ENCODE measurements around the gene SETD2.
"Not testable (repeated sequence)": the region's sequence is repeated elsewhere in the genome, so short reads cannot be mapped to it uniquely, and the experiment has no call there.

Gene SETD2

GRCh38 chr3:47092090-47092489 is 71.8 kb downstream of the SETD2 start:
- no peak for DNase-seq

DNA sequence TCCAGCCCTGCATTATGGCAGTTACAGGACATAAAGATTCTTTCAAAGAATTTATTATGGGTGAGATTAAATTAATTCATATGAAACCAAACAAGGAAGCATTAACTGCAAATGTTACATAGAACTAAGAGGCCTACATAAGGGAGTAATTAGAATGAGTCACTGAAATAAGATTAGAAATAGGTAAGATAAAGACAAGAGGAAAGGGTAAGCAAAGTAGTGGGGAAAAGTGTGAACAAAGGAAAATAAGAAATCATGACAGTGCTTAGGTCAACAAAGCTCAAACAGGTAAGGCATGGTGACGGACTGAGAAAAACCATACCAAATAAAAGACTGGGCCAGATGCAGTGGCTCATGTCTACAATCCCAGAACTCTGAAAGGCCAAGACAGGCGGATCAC is 74.3 kb downstream of the SETD2 start:
- DNase-seq = no peak

- DNase-seq = no peak
Observed at GRCh38 chr3:47086071-47086470, 77.8 kb downstream of the SETD2 start.

DNA sequence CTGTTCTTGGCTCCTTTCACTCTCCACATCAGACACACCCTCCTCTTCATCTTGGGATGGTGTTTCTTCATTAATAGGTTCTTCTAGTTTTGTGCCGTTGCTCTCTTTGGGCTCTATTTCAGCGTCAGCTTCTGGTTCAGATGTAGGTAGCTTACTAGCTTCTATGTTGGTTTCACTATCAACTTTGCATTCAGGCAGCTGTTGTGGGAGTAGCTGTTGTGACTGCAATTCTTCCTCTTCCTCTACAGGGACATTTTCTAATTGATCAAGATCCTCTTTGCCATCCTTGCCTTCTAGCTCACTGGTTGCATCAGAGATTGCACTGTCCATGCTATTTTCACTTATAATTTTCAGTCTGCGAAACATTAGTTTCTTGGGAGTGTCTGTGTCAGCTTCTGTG is 80.1 kb downstream of the SETD2 start:
- DNase-seq = no peak

DNA sequence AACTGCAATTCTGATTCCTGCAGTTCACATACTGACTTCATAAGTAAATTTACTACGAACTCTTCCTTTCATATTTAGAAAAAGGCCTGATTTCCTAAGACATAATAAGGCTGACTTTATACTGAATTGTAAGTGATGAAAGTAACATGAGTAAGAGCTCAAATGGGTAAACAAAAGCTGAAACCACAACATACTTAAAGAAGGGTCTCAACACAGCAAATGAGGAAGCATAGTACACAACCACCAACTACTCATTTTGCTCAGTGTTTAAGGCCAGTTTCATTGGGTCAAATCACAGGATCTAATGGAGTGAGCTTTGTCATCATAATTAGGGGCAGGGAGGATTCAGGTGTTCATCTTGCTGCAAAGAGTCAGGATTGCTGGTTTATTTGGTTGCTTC is 81.4 kb downstream of the SETD2 start:
- no peak for DNase-seq

- DNase-seq = no peak
Observed at GRCh38 chr3:47079432-47079831, 84.5 kb downstream of the SETD2 start.

DNA sequence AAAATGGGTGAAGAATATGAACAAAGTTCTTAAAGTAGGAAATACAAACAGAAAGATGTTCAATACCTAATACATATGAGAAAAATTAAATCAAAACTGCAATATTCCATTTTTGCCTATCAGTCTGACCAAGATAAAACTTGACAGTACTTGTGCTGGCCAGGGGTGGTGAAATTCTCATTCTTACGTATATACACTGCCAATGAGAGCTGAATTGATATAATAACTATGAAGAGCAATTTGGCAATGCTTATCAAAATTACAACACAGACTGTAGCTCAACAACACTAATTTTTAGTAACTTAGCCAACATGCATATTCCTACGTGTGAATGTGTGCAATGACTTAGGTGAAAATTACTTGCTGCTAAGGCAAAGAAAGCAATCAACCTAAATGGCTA is 90.2 kb downstream of the SETD2 start:
- DNase-seq = no peak

DNA sequence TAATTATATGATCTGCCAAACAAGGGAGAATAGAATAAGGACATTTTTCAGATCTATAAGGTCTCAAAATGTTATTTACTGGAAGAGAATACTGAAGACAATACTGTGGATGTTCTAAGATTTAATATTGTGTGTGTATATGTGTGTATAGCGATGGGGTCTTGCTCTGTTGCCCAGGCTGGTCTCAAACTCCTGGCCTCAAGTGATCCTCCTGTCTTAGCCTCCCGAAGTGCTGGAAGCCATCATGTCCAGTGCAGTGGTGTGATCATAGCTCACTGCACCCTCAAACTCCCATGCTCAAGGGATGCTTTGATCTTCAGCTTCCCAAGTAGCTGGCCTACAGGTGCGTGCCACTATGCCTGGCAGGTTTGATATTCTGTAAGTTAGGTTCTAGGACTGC is 93.1 kb downstream of the SETD2 start:
- DNase-seq = no peak

DNA sequence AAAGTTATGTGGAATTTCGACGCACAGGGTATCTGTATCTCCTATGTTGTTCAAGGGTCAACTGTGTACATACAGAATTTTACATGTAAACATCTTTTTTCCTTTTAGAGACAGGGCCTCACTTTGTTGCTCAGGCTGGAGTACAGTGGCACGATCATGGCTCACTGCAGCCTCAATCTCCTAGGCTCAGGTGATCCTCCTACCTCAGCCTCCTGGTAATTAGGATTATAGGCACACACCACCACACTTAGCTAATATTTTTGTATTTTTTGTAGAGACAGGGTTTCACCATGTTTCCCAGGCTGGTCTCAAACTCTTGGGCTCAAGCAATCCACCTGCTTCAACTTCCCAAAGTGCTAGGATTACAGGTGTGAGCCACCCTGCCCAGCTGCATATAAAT is 97.7 kb downstream of the SETD2 start:
- DNase-seq = not testable (repeated sequence)

DNA sequence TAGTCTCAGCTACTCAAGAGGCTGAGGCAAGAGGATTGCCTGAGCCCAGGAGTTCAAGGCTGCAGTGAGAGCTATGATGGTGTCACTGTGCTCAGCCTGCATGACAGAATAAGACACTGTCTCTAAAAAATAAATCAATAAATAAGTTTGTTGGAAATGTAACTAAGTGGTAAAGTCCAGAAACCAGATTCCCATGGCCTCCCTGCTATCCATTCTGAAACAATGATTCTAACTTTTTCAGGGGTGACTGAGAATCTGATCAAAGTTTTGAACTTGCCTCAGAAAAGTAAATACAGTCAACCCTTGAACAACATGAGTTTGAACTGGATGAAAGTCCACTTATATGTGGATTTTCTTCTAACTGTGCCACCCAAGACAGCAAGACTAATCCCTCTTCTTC is 98.2 kb downstream of the SETD2 start:
- DNase-seq = no peak

DNA sequence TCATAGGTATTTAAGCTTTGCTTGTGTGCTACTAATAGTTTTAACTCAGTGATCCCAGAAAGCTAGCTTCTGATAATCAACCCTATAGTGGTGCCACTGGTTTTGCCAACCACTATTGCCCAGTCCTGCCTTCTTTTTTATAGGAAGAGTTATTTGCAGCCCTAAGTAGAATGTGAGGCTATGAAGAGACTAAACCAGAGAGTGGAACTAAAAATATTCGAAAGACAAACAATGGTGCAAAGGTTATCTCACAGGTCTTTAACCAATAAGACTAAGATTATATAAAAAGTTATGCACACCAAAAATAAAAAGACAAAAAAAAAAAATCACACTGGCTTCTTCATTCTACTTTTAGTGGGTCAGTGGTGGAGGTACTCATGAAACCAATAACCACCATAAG is 98.9 kb downstream of the SETD2 start:
- DNase-seq = no peak

- no peak for DNase-seq
Observed at GRCh38 chr3:47057212-47057671, 106.7 kb downstream of the SETD2 start.

DNA sequence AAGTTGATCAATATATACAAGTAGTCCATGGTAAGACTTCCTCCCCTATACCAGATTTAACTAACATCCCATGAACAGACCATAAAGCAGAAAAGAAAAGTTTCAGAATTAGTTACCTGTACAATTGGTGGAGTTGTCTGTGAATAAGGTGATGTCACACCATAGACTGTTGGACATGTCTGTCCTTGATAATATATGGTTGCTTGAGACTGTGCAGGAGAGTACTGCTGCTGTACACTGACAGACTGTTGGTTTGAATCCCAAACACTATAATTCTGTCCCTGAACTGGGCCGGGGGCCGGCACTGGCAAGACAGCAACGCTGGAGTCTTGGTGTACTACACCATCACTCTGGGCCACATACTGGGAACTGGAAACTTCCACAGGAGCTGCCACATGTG is 107.2 kb downstream of the SETD2 start:
- DNase-seq = no peak

DNA sequence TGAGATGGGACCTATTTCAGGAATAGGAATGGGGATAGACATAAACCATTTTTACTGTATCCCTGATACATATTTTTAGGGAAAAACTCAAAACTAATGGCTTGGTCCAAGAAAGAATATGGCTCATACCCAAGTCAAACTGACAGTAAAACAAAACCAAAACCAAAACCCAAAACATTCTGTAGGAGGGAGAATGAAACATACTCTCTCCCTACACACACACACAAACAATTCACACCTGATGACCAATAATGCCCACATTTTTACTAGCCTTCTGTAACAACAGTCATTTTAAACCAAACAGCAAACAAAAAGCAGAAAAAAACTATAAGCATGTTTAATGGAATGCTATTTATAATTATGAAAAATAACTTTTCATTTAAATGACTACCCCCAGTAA is 109.5 kb downstream of the SETD2 start:
- DNase-seq = no peak

- no peak for DNase-seq
Observed at GRCh38 chr3:47047673-47048072, 116.2 kb downstream of the SETD2 start.

DNA sequence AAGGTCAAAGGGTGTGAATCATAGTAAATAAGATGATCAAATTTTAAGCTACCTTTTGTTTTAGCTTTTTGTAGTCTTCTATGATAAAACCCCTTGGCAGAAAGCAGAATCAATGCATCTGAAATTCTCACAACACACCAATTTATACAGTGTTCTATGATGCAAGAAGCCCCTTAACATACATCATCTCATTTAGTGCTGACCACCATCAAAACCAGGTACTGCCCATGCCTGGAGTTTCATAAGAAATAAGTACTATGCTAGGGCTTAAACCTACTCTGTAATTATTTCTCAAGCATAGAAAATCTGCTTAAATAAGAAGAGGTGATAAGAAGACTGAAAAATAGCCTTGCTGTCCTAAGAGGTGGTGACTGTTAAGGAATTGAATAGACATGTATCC is 116.8 kb downstream of the SETD2 start:
- DNase-seq = no peak

GRCh38 chr3:47042231-47042791 is 121.6 kb downstream of the SETD2 start:
- no peak for DNase-seq

DNA sequence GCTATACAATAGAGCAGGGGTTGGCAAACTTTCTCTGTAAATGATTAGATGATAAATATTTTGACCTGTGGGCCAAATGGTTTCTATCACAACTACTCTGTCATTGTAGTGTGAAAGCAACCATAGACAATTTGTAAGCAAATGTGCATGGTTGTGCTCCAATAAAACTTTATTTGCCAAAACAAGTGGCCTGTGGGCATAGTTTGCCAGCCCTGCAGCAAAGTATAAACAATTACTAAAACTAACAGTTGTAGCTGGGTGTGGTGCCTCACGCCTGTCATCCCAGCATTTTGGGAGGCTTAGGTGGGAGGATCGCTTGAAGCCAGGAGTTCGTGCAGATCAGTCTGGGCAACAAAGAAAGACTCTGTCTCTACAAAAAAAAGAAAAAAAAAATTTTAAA is 122.8 kb downstream of the SETD2 start:
- no peak for DNase-seq

DNA sequence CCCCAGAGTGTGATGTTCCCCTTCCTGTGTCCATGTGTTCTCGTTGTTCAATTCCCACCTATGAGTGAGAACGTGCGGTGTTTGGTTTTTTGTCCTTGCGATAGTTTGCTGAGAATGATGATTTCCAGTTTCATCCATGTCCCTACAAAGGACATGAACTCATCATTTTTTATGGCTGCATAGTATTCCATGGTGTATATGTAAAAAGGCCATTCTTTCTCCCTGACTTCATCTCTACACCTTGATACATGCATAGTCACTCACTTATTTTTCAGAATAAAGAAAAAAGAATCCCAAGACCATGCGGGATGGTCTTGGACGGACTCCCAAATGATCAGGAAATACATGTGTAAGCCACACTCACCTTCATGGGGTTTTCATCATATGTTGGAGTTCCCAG is 126.6 kb downstream of the SETD2 start:
- DNase-seq = not testable (repeated sequence)

GRCh38 chr3:47036145-47036544 is 127.8 kb downstream of the SETD2 start:
- DNase-seq = no peak

- no peak for DNase-seq
Observed at GRCh38 chr3:47035645-47036044, 128.3 kb downstream of the SETD2 start.

GRCh38 chr3:47034868-47035489 is 128.9 kb downstream of the SETD2 start:
- no peak for DNase-seq

DNA sequence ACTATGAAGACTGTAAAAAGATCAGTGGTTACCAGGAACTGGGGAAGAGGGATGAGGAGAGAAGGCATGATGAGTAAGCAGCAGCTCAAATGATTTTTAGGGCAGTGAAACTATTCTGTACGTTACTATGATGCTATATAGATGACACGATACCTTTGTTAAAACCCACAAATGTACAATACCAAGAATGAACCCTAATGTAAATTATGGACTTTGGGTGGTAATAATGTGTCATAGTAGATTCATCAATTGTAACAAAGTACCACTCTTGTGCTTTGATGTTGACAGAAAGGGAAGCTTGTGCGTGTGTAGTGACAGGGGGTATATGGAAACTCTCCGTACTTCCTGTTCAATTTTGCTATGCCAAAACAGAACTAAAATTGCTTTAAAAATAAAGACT is 132.9 kb downstream of the SETD2 start:
- peak in 1 of 2 experiments; percentile 10 for DNase-seq

GRCh38 chr3:47028667-47029066 is 135.2 kb downstream of the SETD2 start:
- DNase-seq = no peak

DNA sequence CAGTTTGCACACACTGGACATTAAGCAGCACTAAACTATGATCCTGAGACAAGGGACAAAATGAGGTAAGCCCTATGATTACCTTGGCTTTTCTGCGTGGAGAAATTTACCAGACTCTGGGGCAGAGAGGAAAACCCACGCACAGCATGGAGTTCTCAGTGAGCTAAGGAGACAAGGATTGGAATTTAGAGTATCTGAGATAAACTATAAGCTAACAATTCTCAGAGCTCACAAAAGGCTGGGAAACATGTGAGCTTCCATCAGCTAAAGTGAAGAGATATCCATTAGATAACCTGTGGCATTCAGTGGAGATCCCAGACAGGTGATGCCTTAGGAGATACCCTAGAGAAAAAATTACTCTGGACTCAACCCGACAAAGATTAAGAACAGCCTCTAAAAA is 135.8 kb downstream of the SETD2 start:
- no peak for DNase-seq

Measured in NCI-H2081 (cell line).